Measurements from ENCODE around the gene DDX3X. TPM values are rescaled to one million over a fixed set of nuclear protein-coding genes. Genes with fewer than 3 reads are reported as not detected.

The DDX3X gene
- total and polyA plus RNA-seq, 12 donors: 59.4 to 391 (median 202) TPM

- TF ChIP-seq CTCF (IDR thresholded peaks at IDR 0.05) (no peak), POLR2A (IDR thresholded peaks at IDR 0.05) (no peak)
- no peak for DNase-seq
- H3K27ac ChIP-seq: peak overlapping the region in 1 of 5 donors; percentile 30
- H3K9me3 ChIP-seq (replicated peaks in 1 of 3): no peaks in the 10 kb centered on the region
- intact Hi-C loops (cut with DNase I): loop anchor here in 1 of 2 donors (10.0 kb wide), 1 partner anchor 84 kb away; no protein-coding TSS in a partner anchor
- H3K36me3 ChIP-seq (replicated peaks in 1 of 2): peaks cover 0 to 58% of the 10 kb centered on the region in 2 donors
- H3K4me1 ChIP-seq (replicated peaks in 1 of 2): peaks cover 0 to 12% of the 10 kb centered on the region in 2 donors
- WGBS, 4 donors: 69 to 84% (median 79%) methylated on average over 6 of the region's 6 CpGs
- no peak overlapping the region for H3K4me3 ChIP-seq
- H3K27me3 ChIP-seq: no peaks in the 10 kb centered on the region
Measured at GRCh38 chrX:41350150-41350975, 16.4 kb downstream of the DDX3X start.

- Histone ChIP-seq H3K27me3 (no peaks in the 10 kb centered on the region), H3K27ac (no peak overlapping the region), H3K9me3 (replicated peaks in 1 of 3) (no peaks in the 10 kb centered on the region), H3K4me3 (no peak overlapping the region), H3K36me3 (replicated peaks in 1 of 2) (peaks cover 0 to 51% of the 10 kb centered on the region in 2 donors), H3K4me1 (replicated peaks in 1 of 2) (peaks cover 0 to 12% of the 10 kb centered on the region in 2 donors)
- WGBS, 4 donors: 44 to 71% (median 54%) methylated on average over 2 to 3 of the region's 3 CpGs
- intact Hi-C loops (cut with DNase I): loop anchor here in 1 of 2 donors (10.0 kb wide), 1 partner anchor 84 kb away; no protein-coding TSS in a partner anchor
- TF ChIP-seq POLR2A (IDR thresholded peaks at IDR 0.05) (no peak), CTCF (IDR thresholded peaks at IDR 0.05) (no peak)
- DNase-seq: no peak
Measured at GRCh38 chrX:41350976-41351569, 17.1 kb downstream of the DDX3X start.

- Histone ChIP-seq H3K36me3 (replicated peaks in 1 of 2) (peaks cover 0 to 43% of the 10 kb centered on the region in 2 donors), H3K27me3 (no peaks in the 10 kb centered on the region), H3K4me1 (replicated peaks in 1 of 2) (peaks cover 0 to 12% of the 10 kb centered on the region in 2 donors), H3K4me3 (no peak overlapping the region), H3K9me3 (replicated peaks in 1 of 3) (no peaks in the 10 kb centered on the region), H3K27ac (no peak overlapping the region)
- intact Hi-C loops (cut with DNase I): loop anchor here in 1 of 2 donors (10.0 kb wide), 1 partner anchor 83 kb away; no protein-coding TSS in a partner anchor
- WGBS, 4 donors: 45 to 67% (median 56%) methylated on average over 3 of the region's 3 CpGs
- TF ChIP-seq POLR2A (IDR thresholded peaks at IDR 0.05) (no peak), CTCF (IDR thresholded peaks at IDR 0.05) (no peak)
- DNase-seq: no peak
Measured at GRCh38 chrX:41351923-41352322, 18.0 kb downstream of the DDX3X start.

GRCh38 chrX:41352329-41352838 lies 18.4 kb downstream of the DDX3X start:
- intact Hi-C loops (cut with DNase I): loop anchor here in 1 of 2 donors (10.0 kb wide), 1 partner anchor 82 kb away; no protein-coding TSS in a partner anchor
- H3K4me3 ChIP-seq: no peak overlapping the region
- 74 to 78% (median 75%) methylated on average over 3 of the region's 3 CpGs for WGBS, 4 donors
- peaks cover 0 to 38% of the 10 kb centered on the region in 2 donors for H3K36me3 ChIP-seq (replicated peaks in 1 of 2)
- no peaks in the 10 kb centered on the region for H3K27me3 ChIP-seq
- no peaks in the 10 kb centered on the region for H3K9me3 ChIP-seq (replicated peaks in 1 of 3)
- DNase-seq: no peak
- no peak for TF ChIP-seq CTCF (IDR thresholded peaks at IDR 0.05)
- no peak for TF ChIP-seq POLR2A (IDR thresholded peaks at IDR 0.05)
- peaks cover 0 to 12% of the 10 kb centered on the region in 2 donors for H3K4me1 ChIP-seq (replicated peaks in 1 of 2)
- H3K27ac ChIP-seq: no peak overlapping the region
